Mesenchymal stem cell (in vitro differentiated cells and primary cell): Measurements from ENCODE around the gene IRF2.
A peak's percentile ranks its signal among the peaks of the same experiment; 100 is the strongest.

Experiments
- DNase-seq: peaks from one replicate; pipeline ENCODE4 v3.0.0-alpha.2; 2013
- H2AFZ ChIP-seq: one replicate; pipeline ENCODE4 v1.6.1; 2013; ENCODE audit warnings: low read depth, mild to moderate bottlenecking, control low read depth, inconsistent platforms, low read length, moderate library complexity
- H2AK5ac ChIP-seq: 2 replicates; pipeline ENCODE4 v1.6.1; 2013; ENCODE audit warnings: low read length, moderate library complexity, mild to moderate bottlenecking, inconsistent platforms; ENCODE audit not compliant: severe bottlenecking
- H2BK120ac ChIP-seq: one replicate; pipeline ENCODE4 v1.6.1; 2013; ENCODE audit warnings: low read depth, mild to moderate bottlenecking, inconsistent platforms, low read length, moderate library complexity
- H2BK12ac ChIP-seq, 2 experiments: one replicate each; pipeline ENCODE4 v1.6.1; 2013; ENCODE audit warnings: inconsistent platforms in 2 of 2, low read length in 2 of 2, mild to moderate bottlenecking in 2 of 2, moderate library complexity in 2 of 2, control low read depth in 1 of 2
- H2BK15ac ChIP-seq: one replicate; pipeline ENCODE4 v1.6.1; 2013; ENCODE audit warnings: mild to moderate bottlenecking, low read depth, inconsistent platforms; ENCODE audit not compliant: poor library complexity, severe bottlenecking
- H2BK5ac ChIP-seq: 2 replicates; pipeline ENCODE4 v1.6.1; 2013; ENCODE audit warnings: low read depth, mild to moderate bottlenecking, low read length, control low read depth, inconsistent platforms; ENCODE audit not compliant: poor library complexity, severe bottlenecking
- H3K14ac ChIP-seq, 2 experiments: one replicate each; pipeline ENCODE4 v1.6.1; 2013; ENCODE audit warnings: inconsistent platforms in 2 of 2, low read length in 2 of 2, control low read depth in 1 of 2, mild to moderate bottlenecking in 1 of 2, moderate library complexity in 1 of 2
- H3K18ac ChIP-seq, 2 experiments: one replicate each; pipeline ENCODE4 v1.6.1; 2013; ENCODE audit warnings: inconsistent platforms in 2 of 2, low read length in 2 of 2, control low read depth in 1 of 2, low read depth in 1 of 2, mild to moderate bottlenecking in 1 of 2
- H3K23ac ChIP-seq, 2 experiments: one replicate each; pipeline ENCODE4 v1.6.1; 2013; ENCODE audit warnings: inconsistent platforms in 2 of 2, low read length in 2 of 2, mild to moderate bottlenecking in 2 of 2, moderate library complexity in 2 of 2, control low read depth in 1 of 2
- H3K27ac ChIP-seq: 2 replicates; pipeline ENCODE4 v1.5.1; 2013; ENCODE audit warnings: mild to moderate bottlenecking, moderate library complexity, low read length, control low read depth, inconsistent platforms; ENCODE audit not compliant: poor library complexity, severe bottlenecking
- H3K27me3 ChIP-seq, 2 experiments: 2 replicates each; pipeline versions ENCODE4 v1.6.1 to v1.7.0; 2013; ENCODE audit warnings: low read length in 2 of 2, mild to moderate bottlenecking in 2 of 2, moderate library complexity in 2 of 2, control low read depth in 1 of 2, inconsistent platforms in 1 of 2; ENCODE audit not compliant: control insufficient read depth in 1 of 2, insufficient read depth in 1 of 2
- H3K36me3 ChIP-seq, 2 experiments: 2 replicates each; pipeline versions ENCODE4 v1.6.1 to v1.7.0; 2013; ENCODE audit warnings: low read length in 2 of 2, control low read depth in 1 of 2, inconsistent platforms in 1 of 2, low read depth in 1 of 2, mild to moderate bottlenecking in 1 of 2; ENCODE audit not compliant: insufficient read depth in 2 of 2, control insufficient read depth in 1 of 2
- H3K4ac ChIP-seq, 2 experiments: one replicate each; pipeline ENCODE4 v1.6.1; 2013; ENCODE audit warnings: inconsistent platforms in 2 of 2, low read length in 2 of 2, mild to moderate bottlenecking in 2 of 2, moderate library complexity in 2 of 2, control low read depth in 1 of 2, low read depth in 1 of 2
- H3K4me1 ChIP-seq: 2 replicates; pipeline ENCODE4 v1.6.1; 2013; ENCODE audit warnings: low read depth, low read length, control low read depth; ENCODE audit not compliant: control insufficient read depth, insufficient read depth
- H3K4me2 ChIP-seq: 2 replicates; pipeline ENCODE4 v1.6.1; 2013; ENCODE audit warnings: low read length, mild to moderate bottlenecking, inconsistent platforms; ENCODE audit not compliant: poor library complexity, severe bottlenecking
- H3K4me3 ChIP-seq, 2 experiments: 2 replicates each; pipeline versions ENCODE4 v1.5.1 to v1.7.0; 2013; ENCODE audit warnings: low read length in 2 of 2, mild to moderate bottlenecking in 2 of 2, control low read depth in 1 of 2, low read depth in 1 of 2; ENCODE audit not compliant: insufficient read depth in 1 of 2
- H3K79me1 ChIP-seq: replicated peaks from 2 replicates; pipeline ENCODE4 v1.6.1; 2013; ENCODE audit warnings: mild to moderate bottlenecking, control low read depth, low read length, inconsistent platforms; ENCODE audit not compliant: poor library complexity, severe bottlenecking
- H3K9ac ChIP-seq: 2 replicates; pipeline ENCODE4 v1.7.0; 2013; ENCODE audit warnings: mild to moderate bottlenecking, low read length, moderate library complexity
- H3K9me3 ChIP-seq: 2 replicates; pipeline ENCODE4 v1.7.0; 2013; ENCODE audit warnings: mild to moderate bottlenecking, low read length; ENCODE audit not compliant: control insufficient read depth
- H4K8ac ChIP-seq: one replicate; pipeline ENCODE4 v1.6.1; 2013; ENCODE audit warnings: inconsistent platforms, mild to moderate bottlenecking, low read length, moderate library complexity
- H4K91ac ChIP-seq: one replicate; pipeline ENCODE4 v1.6.1; 2013; ENCODE audit warnings: mild to moderate bottlenecking, low read length, inconsistent platforms
- WGBS: methylation state at CpG from one replicate; pipeline ENCODE4 v1.1.7; 2013; ENCODE audit warnings: mixed read lengths; 5-methylcytosine and 5-hydroxymethylcytosine counted together

Gene IRF2

GRCh38 chr4:184424993-184425758, 49.2 kb downstream of the IRF2 start:
- peaks cover 36 to 76% of the 10 kb centered on the region in 2 experiments for H3K36me3 ChIP-seq
- no peak overlapping the region for H2AFZ ChIP-seq
- peaks cover 5% of the 10 kb centered on the region for H3K4me1 ChIP-seq
- peak overlapping the region; percentile 47 for H4K8ac ChIP-seq
- no peak overlapping the region for H3K4me2 ChIP-seq
- H2BK5ac ChIP-seq, result no peak overlapping the region
- no peak overlapping the region for H3K9ac ChIP-seq
- no peak overlapping the region for H2AK5ac ChIP-seq
- WGBS, result 84% methylated on average over 17 of the region's 17 CpGs
- peak overlapping the region; percentile 69 to 76 for H3K18ac ChIP-seq
- peaks cover 5% of the 10 kb centered on the region for H3K9me3 ChIP-seq
- no peak overlapping the region for H3K27ac ChIP-seq
- no peak overlapping the region for H3K4me3 ChIP-seq
- peak overlapping the region; percentile 49 to 96 for H2BK12ac ChIP-seq
- no peak overlapping the region for H3K14ac ChIP-seq
- H3K27me3 ChIP-seq, result no peaks in the 10 kb centered on the region
- H3K23ac ChIP-seq, result no peak overlapping the region
- peaks cover 34% of the 10 kb centered on the region for H3K79me1 ChIP-seq
- H3K4ac ChIP-seq, result peak overlapping the region in 1 of 2 experiments; percentile 22
- H2BK15ac ChIP-seq, result no peak overlapping the region
- no peak overlapping the region for H2BK120ac ChIP-seq
- DNase-seq, result peak; percentile 81
- H4K91ac ChIP-seq, result peak overlapping the region; percentile 88

GRCh38 chr4:184424279-184424678, 50.1 kb downstream of the IRF2 start:
- no peak overlapping the region for H3K23ac ChIP-seq
- H3K9me3 ChIP-seq, result peaks cover 5% of the 10 kb centered on the region
- no peak overlapping the region for H4K8ac ChIP-seq
- H2BK15ac ChIP-seq, result no peak overlapping the region
- no peak overlapping the region for H2BK5ac ChIP-seq
- peaks cover 2% of the 10 kb centered on the region for H3K4me1 ChIP-seq
- no peak overlapping the region for H2AK5ac ChIP-seq
- H4K91ac ChIP-seq, result no peak overlapping the region
- no peak overlapping the region for H2AFZ ChIP-seq
- 100% methylated on average over 3 of the region's 3 CpGs for WGBS
- peaks cover 37% of the 10 kb centered on the region for H3K79me1 ChIP-seq
- peak overlapping the region in 1 of 2 experiments; percentile 81 for H3K14ac ChIP-seq
- no peak overlapping the region for H3K4me3 ChIP-seq
- no peak overlapping the region for H3K27ac ChIP-seq
- peaks cover 36 to 77% of the 10 kb centered on the region in 2 experiments for H3K36me3 ChIP-seq
- no peak overlapping the region for H3K4me2 ChIP-seq
- no peak overlapping the region for H2BK120ac ChIP-seq
- H2BK12ac ChIP-seq, result peak overlapping the region; percentile 5 to 43
- H3K18ac ChIP-seq, result peak overlapping the region in 1 of 2 experiments; percentile 19
- peak overlapping the region in 1 of 2 experiments; percentile 41 for H3K4ac ChIP-seq
- H3K9ac ChIP-seq, result no peak overlapping the region
- no peak for DNase-seq
- no peaks in the 10 kb centered on the region for H3K27me3 ChIP-seq

- WGBS, result 85% methylated on average over 13 of the region's 13 CpGs
- peak overlapping the region in 1 of 2 experiments; percentile 93 for H2BK12ac ChIP-seq
- no peak overlapping the region for H3K4me2 ChIP-seq
- no peak overlapping the region for H3K4me3 ChIP-seq
- no peak overlapping the region for H3K9ac ChIP-seq
- H3K4me1 ChIP-seq, result peaks cover 2% of the 10 kb centered on the region
- peak overlapping the region in 1 of 2 experiments; percentile 97 for H3K14ac ChIP-seq
- H3K79me1 ChIP-seq, result peaks cover 35% of the 10 kb centered on the region
- H2BK5ac ChIP-seq, result no peak overlapping the region
- H2AFZ ChIP-seq, result no peak overlapping the region
- peak overlapping the region; percentile 46 to 79 for H3K18ac ChIP-seq
- H2BK15ac ChIP-seq, result no peak overlapping the region
- no peak overlapping the region for H2AK5ac ChIP-seq
- H3K27me3 ChIP-seq, result no peaks in the 10 kb centered on the region
- peaks cover 5% of the 10 kb centered on the region for H3K9me3 ChIP-seq
- no peak overlapping the region for H3K23ac ChIP-seq
- DNase-seq, result peak; percentile 45
- peak overlapping the region; percentile 16 for H4K8ac ChIP-seq
- peak overlapping the region; percentile 64 for H4K91ac ChIP-seq
- no peak overlapping the region for H3K27ac ChIP-seq
- no peak overlapping the region for H2BK120ac ChIP-seq
- peaks cover 28 to 81% of the 10 kb centered on the region in 2 experiments for H3K36me3 ChIP-seq
- H3K4ac ChIP-seq, result peak overlapping the region in 1 of 2 experiments; percentile 20
Measured at GRCh38 chr4:184423003-184423686, 51.2 kb downstream of the IRF2 start.

DNA sequence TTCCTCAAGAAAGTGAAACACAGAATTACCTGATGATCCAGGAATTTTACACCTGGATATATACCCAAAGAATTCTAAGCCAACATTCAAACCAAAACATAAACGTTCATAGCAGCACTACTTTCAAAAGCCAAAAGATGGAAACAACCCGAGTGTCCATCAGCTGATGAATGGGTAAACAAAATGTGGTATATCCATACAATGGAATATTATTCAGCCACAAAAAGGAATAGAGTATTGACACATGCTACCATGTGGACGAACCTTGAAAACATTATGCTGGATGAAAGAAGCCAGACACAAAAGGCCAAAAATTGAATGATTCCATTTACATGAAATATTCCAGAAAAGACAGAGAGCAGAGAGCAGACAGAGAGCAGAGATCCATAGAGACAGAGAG, 52.0 kb downstream of the IRF2 start:
- Histone ChIP-seq H3K4me2 (no peak overlapping the region), H2AFZ (no peak overlapping the region), H3K18ac (no peak overlapping the region), H2BK15ac (no peak overlapping the region), H2BK120ac (no peak overlapping the region), H3K14ac (no peak overlapping the region), H2BK5ac (no peak overlapping the region), H3K27ac (no peak overlapping the region), H4K91ac (no peak overlapping the region), H3K9me3 (peaks cover 5% of the 10 kb centered on the region), H2BK12ac (no peak overlapping the region), H2AK5ac (no peak overlapping the region), H3K4me1 (peaks cover 4% of the 10 kb centered on the region), H3K4ac (no peak overlapping the region), H3K4me3 (no peak overlapping the region), H3K9ac (no peak overlapping the region), H3K79me1 (peaks cover 35% of the 10 kb centered on the region), H3K27me3 (no peaks in the 10 kb centered on the region), H3K23ac (no peak overlapping the region), H4K8ac (no peak overlapping the region), H3K36me3 (peaks cover 28 to 78% of the 10 kb centered on the region in 2 experiments)
- no peak for DNase-seq
- WGBS, result 100% methylated on average over 1 of the region's 3 CpGs
